GM21576 (cell line): ENCODE data around the gene CHCHD3.
"Not testable (repeated sequence)": the region's sequence is repeated elsewhere in the genome, so short reads cannot be mapped to it uniquely, and the experiment has no call there.

Experiments used
- ATAC-seq: cut with Tn5 transposase; IDR thresholded peaks from one replicate; pipeline ENCODE4 v1.9.1; 2021; ENCODE audit warnings: mild to moderate bottlenecking, moderate library complexity; ENCODE audit not compliant: unreplicated experiment

Gene CHCHD3

DNA sequence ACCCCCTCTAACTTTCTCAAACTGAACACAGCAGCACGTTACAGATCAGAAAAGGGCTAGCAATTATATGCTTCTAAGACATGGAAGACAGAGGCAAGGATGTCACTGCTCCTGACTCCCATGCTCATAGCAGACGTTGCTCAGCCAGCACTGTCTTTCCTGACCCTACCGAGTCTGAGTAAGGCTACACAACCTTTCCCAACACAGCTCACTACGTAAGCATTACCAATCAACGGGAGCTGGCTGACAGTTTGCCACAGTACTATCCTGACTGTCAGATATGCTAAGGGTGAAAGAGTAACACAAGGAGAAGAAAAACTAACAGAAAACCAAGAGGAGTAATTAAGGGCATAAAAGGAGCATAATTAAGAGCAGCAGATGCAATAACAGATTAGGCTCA, 171.2 kb downstream of the CHCHD3 start:
- no peak for ATAC-seq

DNA sequence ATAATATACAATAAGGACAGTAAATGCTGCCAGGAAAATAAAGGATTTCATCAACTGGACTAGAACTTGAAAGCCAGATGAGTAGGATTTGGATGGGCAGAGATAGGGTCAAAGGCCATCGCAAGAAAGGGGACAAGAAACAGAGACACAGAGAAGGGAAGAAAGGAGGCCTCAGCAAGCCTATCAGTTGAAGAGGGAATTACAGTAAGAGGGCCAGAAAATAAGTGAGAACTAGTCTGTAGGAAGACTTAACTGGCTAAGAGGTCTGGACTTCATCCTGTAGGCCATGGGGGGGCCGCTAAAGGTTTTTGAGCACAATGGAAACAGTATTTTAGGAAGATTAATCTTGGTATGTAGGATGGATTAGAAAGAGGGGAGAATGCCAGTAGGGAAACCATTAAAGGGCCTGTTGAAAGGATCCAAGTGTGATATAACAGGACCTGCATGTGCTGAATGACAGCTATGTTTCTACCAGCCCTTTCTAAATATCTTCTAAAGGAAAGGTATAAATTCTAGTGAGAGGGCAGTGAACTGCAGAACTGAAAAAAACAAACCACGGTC, 174.4 kb downstream of the CHCHD3 start:
- ATAC-seq, result no peak

DNA sequence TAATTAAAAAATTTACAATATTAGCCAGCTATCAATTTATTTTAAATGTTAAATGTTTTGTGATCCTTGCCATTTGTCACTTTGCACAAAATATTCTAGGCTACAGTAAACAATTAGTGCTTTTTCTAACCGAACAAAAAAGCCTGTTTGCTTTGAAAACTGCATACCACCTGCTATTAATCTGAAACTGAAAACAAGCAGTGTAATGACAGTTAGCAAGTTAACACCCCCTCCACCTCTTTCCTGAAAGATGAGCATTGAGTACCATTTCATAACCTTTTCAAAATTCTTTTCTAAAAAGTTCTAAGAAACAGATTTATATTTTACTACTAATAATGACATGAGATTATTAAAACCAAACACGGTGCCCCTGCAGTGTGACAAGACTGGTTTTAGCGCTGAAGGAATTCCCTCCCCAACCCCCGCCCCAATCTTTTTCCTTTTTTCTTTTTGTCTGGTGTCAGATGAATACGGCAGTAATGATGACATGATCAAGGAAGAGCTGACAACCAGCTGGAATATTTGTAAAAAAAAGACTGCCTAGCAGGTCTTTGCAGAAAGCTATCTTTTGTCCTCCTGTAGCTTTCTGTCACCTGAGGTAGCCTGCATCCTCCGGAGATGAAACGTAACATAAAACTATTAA, 175.6 kb downstream of the CHCHD3 start:
- ATAC-seq, result peak; percentile 46

DNA sequence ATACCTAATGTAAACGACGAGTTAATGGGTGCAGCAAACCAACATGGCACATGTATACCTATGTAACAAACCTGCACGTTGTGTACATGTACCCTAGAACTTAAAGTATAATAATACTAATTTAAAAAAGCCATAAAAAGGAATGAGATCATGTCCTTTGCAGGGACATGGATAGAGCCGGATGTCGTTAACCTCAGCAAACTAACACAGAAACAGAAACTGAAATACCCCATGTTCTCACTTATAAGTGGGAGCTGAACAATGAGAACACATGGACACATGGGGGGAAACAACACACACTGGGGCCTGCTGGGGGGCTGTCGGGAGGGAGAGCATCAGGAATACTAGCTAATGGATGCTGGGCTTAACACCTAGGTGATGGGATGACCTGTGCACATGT, 176.8 kb downstream of the CHCHD3 start:
- not testable (repeated sequence) for ATAC-seq

DNA sequence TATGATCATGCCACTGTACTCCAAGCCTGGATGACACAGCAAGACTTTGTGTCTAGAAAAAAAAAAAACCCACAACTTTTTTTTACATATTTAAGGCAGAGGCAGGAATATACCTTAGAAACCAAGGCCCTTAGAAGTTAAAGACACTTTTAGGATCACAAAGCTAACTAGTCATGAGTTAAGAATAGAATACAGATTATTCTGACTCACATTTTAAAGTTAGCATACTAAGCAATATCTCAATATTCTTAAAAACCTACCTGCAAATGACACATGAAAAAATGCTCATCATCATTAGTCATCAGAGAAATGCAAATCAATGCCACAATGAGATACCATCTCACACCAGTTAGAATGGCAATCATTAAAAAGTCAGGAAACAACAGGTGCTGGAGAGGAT, 177.7 kb downstream of the CHCHD3 start:
- ATAC-seq, result no peak

DNA sequence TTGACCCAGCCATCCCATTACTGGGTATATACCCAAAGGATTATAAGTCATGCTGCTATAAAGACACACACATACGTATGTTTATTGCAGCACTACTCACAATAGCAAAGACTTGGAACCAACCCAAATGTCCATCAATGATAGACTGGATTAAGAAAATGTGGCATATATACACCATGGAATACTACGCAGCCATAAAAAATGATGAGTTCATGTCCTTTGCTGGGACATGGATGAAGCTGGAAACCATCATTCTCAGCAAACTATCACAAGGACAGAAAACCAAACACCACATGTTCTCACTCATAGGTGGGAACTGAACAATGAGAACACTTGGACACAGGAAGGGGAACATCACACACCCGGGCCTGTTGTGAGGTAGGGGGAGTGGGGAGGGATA, 179.6 kb downstream of the CHCHD3 start:
- not testable (repeated sequence) for ATAC-seq

DNA sequence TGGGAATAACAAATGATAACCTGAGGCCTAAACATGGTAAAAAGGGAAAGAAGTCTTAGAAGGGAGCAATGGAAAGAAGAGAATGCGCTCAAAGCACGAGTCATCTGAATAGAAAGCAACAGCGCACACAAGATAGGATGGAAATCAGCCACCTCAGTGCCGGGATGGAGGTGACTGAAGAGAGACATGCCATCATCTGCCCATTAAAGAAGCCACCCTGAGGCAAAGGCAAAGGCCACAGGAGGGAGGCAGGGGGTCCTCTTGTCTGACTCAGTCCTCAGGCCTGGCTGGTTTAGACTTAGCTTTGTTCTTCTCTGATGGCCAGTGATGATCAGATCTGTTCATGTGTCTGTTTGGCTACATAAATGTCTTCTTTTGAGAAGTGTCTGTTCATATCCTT, 180.6 kb downstream of the CHCHD3 start:
- no peak for ATAC-seq

DNA sequence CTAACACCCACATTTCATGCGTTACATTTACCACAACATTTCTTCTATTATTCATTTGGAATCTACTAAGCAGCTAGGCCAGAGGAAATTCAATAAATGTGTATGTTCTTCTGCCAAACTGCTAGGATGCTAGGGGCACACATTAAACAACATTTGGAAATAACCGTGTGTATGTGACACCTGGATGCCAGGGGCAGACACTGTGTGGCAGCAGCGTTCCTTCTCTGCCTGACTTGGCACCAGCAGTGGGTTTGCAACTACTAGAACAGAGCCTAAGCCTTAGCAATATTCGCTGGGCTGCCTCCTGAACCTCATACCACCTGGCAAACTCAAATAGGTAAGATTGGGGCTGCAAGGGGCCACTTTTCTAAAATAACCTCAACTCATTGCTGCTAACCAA, 182.1 kb downstream of the CHCHD3 start:
- no peak for ATAC-seq

DNA sequence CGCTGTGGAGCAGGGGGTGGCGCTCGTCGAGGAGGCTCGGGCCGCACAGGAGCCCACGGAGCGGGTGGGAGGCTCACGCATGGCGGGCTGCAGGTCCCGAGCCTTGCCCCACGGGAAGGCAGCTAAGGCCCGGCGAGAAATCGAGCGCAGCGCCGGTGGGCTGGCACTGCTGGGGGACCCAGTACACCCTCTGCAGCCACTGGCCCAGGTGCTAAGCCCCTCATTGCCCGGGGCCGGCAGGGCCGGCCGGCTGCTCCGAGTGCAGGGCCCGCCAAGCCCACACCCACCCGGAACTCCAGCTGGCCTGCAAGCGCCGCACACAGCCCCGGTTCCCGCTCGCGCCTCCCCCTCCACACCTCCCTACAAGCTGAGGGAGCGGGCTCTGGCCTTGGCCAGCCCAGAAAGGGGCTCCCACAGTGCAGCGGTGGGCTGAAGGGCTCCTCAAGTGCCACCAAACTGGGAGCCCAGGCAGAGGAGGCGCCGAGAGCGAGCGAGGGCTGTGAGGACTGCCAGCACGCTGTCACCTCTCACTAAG, 183.2 kb downstream of the CHCHD3 start:
- ATAC-seq, result not testable (repeated sequence)

DNA sequence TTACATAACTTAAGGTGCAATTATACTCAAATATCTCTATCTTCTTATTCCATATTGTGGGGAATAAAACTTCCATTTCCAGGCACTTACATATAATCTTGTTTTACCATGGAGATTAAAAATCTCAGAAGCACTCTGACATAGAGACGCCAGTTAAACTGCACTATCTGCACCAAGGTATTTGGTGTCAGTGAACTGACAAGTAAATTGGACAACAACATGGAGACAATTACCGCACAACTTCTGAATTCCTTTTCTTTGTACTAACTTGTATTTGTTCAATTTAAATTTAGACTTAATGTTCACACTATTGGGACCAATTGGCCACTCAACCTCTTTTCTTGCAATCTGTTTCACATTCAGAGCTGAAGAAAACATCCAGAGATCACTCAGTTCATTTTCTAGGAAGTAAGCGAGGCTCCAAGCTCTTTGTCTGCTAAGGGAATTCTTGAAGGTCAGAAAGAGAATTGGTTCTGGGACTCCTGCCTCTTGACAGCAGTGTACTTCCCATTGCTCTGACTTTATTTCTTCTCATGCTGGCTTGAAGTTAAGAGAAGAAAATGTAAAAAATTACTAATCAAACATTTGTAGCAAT, 184.7 kb downstream of the CHCHD3 start:
- ATAC-seq, result no peak

DNA sequence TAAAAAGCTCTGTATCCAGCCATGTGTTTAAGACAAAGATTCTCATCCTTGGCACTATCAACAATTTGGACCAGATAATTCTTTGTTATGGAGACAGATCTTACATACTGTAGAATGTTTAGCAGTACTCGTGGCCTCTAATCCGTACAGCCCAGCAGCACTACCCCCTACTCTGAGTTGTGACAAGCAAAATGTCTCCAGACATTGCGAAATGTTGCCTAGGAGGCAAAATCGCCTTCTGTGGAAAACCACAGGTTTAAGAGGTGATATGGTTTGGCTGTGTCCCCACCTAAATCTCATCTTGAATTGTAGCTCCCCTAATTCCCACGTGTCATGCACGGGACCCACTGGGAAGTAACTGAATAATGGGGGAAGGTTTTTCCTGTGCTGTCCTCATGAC, 186.7 kb downstream of the CHCHD3 start:
- no peak for ATAC-seq

DNA sequence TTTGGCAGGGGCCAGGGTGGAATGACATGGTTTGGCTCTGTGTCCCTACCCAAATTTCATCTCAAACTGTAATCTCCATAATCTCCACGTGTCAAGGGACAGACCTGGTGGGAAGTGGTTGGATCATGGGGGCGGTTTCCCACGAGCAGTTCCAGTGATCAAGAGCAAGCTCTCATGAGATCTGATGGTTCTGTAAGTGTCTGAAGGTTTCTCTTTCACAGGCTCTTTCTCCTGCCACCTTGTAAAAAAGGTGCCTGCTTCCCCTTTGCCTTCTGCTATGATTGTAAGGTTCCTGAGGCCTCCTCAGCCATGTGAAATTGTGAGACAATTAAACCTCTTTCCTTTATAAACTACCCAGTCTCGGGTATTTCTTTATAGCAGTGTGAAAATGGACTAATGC, 188.3 kb downstream of the CHCHD3 start:
- ATAC-seq, result no peak

DNA sequence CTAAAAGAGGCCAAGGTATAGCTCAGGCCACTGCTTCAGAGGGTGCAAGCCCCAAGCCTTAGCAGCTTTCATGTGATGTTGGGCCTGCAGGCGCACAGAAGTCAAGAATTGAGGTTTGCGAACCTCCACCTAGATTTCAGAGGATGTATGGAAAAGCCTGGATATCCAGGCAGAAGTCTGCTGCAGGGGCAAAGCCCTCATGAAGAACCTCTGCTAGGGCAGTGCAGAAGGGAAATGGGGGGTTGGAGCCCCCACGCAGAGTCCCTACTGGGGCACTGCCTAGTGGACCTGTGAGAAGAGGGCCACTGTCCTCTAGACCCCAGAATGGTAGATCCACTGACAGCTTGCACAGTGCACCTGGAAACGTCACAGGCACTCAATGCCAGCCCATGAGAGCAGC, 189.1 kb downstream of the CHCHD3 start:
- ATAC-seq, result not testable (repeated sequence)

DNA sequence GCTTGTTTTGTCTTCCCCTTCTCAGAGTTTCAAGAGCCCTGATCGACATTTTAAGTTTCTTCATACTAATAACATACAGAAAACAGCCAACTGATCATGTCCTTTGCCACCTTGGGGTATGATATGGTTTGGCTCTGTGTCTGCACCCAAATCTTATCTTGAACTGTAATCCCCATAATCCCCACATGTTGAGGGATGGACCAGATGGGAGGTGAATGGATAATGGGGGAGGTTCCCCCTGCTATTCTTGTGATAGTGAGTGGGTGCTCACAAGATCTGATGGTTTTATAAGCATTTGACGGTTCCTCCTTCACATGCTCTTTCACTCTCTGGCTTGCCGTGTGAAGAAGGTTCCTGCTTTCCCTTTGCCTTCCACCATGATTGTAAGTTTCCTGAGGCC, 190.3 kb downstream of the CHCHD3 start:
- no peak for ATAC-seq

DNA sequence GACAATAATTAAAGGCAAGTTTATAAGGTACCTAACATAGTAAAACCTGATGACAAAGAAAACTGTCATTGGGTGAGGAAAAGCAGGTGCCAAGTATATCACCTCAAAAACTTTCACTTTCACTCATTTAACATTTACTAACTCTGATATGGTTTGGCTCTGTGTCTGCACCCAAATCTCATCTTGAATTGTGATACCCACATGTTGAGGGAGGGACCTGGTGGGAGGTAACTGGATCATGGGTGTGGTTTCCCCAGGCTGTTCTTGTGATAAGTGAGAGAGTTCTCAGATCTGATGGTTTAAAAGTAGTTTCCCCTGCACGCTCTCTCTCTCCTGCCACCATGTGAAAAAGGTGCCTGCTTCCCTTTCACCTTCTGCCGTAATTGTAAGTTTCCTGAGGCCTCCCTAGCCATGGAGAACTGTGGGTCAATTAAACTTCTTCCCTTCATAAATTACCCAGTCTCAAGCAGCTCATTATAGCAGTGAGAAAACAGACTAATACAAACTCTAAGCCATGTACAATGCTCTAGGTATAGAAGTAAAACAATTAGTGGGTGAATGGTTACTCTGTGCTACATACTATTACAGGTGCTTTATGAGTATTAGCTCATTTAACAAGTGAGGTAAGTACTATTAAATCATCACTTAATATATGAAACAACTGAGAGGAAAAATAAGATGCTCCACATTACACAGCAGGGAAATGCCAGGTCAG, 199.0 kb downstream of the CHCHD3 start:
- ATAC-seq, result peak; percentile 60

DNA sequence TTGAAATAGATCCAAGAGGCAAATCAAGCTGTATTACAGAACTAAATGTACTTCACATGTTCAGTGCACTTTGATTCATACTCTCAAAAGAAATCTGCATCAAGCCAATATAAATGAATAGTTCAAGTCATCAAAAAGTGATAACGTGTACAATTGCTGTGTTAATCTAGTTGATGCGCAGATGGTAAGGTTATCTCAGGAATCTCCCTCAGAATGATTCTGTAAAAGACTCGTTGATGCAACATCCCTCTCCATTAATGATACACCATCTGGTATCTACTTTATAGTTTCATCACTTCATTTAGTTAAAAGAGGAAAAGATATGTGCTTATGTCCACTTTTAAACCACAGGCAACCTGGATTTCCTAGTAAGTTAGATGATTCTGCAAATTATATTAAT, 200.6 kb downstream of the CHCHD3 start:
- ATAC-seq, result no peak

DNA sequence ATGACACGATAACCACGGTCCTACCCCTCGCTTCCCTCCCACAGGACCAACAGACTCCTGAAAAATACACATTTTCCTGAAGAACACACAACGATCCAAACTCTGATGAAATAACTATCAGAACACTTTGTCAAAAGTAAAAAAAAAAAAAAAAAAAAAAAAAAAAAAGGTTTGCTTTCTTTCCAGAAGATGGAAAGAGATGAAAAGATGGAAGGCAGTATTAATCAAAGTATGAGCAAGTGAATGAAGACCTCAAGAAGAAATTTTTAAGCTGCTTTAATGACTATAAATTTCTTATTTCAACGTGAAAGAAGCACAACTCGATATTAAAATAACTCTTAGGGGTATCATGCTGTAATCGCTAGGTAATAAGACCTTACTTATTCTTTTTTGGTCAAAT, 202.3 kb downstream of the CHCHD3 start:
- no peak for ATAC-seq

DNA sequence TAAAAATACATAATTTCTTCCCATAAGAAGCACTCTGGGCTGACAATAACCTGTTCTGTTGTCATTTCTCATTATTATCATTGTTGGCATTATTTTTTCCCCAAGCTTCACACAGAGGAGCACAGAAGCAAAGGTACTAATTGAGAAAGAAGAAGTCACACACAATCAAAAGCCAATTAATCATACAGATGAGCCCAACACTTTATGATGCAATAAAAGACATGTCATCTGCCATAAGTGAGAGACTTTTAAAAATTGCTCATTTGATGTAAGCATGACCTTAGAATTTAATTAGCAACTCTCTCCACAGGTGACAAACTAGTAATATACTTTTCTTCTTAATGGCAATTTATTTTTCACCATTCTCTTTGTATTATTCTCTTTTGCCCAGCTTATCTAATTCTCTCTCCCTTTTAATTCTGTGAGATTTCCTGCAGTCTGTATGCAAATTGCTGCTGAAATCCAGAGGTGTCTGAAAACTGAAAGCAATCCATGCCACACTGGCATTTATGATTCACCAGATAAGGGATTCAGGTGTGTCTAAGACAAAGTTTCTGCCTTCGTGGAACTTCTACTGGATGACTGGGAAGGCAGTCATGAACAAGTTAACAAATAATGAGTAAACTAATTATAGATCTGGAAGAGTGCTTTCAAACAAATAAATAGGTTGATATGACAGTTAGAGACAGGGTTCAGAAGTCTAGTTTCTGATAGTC, 203.5 kb downstream of the CHCHD3 start:
- ATAC-seq, result no peak

DNA sequence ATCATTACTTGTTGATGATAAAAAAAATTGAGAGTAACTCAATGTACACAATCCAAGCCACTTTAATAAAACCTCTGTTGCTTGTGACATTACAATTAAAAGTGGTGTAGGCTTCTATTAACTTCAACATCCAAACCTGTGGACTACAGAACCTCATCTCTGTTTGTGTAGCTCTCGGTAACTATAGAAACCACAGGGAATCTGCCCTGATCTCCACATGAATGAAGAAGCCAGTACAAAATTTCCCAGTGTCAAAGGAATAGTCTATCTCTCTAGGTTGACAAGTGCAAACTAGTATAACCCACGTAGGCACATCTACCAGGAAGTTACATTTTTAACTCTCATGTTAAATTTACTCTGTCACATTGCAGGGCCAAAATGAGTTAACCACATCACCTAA, 204.3 kb downstream of the CHCHD3 start:
- ATAC-seq, result no peak

DNA sequence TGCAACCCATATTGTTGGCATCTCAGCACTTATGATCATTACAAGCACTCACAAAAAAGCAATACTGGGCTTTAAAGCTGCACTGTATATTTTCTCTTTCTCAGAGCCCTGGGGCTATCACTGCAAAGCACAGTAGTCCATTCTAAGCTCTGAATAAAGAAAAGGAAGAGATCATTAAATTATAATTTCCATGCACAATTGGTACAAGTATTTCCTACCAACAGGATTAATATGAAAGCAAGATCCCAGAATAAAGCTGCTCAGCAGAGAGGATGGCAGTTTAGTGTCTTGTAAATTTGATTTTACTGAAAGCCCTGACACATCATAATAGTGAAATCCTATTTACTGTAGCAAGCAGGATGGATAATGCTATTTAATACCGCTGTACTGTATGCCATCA, 205.3 kb downstream of the CHCHD3 start:
- no peak for ATAC-seq

DNA sequence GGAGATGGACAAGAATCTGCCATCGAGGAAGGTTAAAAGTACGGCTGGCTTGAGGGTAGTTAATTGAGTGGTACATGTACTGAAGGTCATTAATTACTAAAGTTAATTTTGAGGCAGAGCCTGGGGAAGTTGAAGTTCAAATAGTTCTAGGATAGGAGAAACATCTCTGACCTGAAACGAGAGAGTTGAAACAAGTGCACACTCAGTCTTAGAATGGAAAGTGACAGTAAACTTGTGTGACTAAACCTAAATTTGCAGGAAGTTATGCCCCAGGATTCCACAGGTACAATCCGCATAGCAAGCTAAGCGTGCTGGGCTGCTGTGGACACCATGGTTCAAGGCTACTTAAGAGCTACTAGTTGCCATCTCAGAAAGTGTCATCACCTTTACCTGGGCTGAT, 209.9 kb downstream of the CHCHD3 start:
- ATAC-seq, result peak; percentile 61
